Vagina (tissue), 2 donors: Measurements from ENCODE around the gene SCMH1. TPM values are rescaled to one million over a fixed set of nuclear protein-coding genes. Genes with fewer than 3 reads are reported as not detected.
"Not testable (repeated sequence)": the region's sequence is repeated elsewhere in the genome, so short reads cannot be mapped to it uniquely, and the experiment has no call there.

Experiments used
- DNase-seq, 2 donors: peaks; one replicate each; pipeline ENCODE4 v3.0.0-alpha.2; 2017; ENCODE audit errors: extremely low spot score in 2 of 2
- H3K27ac ChIP-seq: fragments of 200-600 bp; sonication (generic); one replicate; pipeline ENCODE4 v1.5.1; 2019
- H3K27me3 ChIP-seq: fragments of 200-600 bp; sonication (generic); one replicate; pipeline ENCODE4 v1.5.1; 2019
- H3K36me3 ChIP-seq, 2 donors: fragments of 200-600 bp; sonication (generic); one replicate each; pipeline ENCODE4 v1.5.1; 2017 to 2019
- H3K4me1 ChIP-seq: fragments of 200-600 bp; sonication (generic); one replicate; pipeline ENCODE4 v1.5.1; 2019
- H3K4me3 ChIP-seq, 2 donors: fragments of 200-600 bp; sonication (generic); 1 replicate in 1 of 2; 2 replicates in 1 of 2; pipeline ENCODE4 v1.5.1; 2016 to 2019
- H3K9me3 ChIP-seq: fragments of 200-600 bp; sonication (generic); one replicate; pipeline ENCODE4 v1.5.1; 2019
- CTCF ChIP-seq, 3 experiments: fragments of 450-650 bp in 2 of 3; fragments of 200-600 bp in 1 of 3; sonication (generic) in 1 of 3; IDR thresholded peaks; one replicate each; pipeline ENCODE4 v1.5.1; 2017 to 2019; ENCODE audit warnings: antibody characterized with exemption in 3 of 3, mild to moderate bottlenecking in 2 of 3, moderate library complexity in 2 of 3
- POLR2A ChIP-seq, 2 donors: fragments of 450-650 bp; IDR thresholded peaks; one replicate each; pipeline ENCODE4 v1.6.1; 2017; ENCODE audit warnings: antibody characterized with exemption in 2 of 2, mild to moderate bottlenecking in 2 of 2, moderate library complexity in 2 of 2
- POLR2AphosphoS5 ChIP-seq, 2 donors: sonication (generic); formaldehyde crosslinking; IDR thresholded peaks; one replicate each; pipeline ENCODE4 v1.9.0; 2017; ENCODE audit warnings: antibody characterized with exemption in 2 of 2, mild to moderate bottlenecking in 2 of 2, low read depth in 1 of 2; ENCODE audit not compliant: insufficient read depth in 1 of 2
- intact Hi-C: fragments of 100-400 bp; cut with DNase I; formaldehyde crosslinking; loops from one replicate; pipeline ENCODE4 v1.15.1; 2023
- total RNA-seq: library from RNA; depleted of rRNA; stranded (reverse); fragments of >200 nt; gene quantifications from one replicate; pipeline ENCODE4 v1.2.3, GENCODE V29; 2016

Gene SCMH1
- total RNA-seq, 1 donor from 2014 or later, result 35.1 TPM

DNA sequence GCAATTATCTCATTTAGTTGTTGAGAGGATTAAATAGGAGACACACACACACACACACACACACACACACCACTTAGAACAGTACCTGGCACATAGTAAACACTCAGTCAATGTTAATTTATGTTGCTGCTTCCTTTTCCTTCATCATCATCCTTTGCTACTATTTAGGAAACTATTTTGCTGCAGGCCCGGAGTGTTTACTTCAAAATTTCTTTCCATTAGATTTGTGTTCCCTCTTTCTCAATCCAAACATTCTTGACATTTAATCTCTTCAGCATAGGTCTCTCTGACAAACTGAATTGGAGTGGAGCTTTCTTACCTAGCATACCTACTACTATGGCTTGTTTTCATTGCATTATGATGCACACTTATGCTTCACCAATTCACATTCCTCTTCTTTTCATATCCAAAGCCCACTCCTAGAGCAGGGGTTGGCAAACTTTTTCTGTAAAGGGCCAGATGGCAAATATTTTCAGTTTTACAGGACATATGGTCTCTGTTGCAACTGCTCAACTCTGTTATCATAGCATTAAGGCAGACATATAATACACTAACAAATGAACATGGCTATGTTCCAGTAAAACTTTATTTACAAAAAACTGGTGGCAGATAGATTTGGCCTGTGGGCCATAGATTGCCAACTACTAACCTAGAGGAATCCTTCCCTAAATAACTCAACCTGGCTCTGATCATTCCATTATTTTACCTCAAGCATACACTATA is 49.5 kb downstream of the SCMH1 start:
- H3K36me3 ChIP-seq, result no peaks in the 10 kb centered on the region
- intact Hi-C loops, result no loop called here

GRCh38 chr1:41184446-41184845 is 57.7 kb downstream of the SCMH1 start:
- Histone ChIP-seq H3K9me3 (no peaks in the 10 kb centered on the region), H3K36me3 (no peaks in the 10 kb centered on the region), H3K4me3 (no peak overlapping the region), H3K27ac (no peak overlapping the region), H3K4me1 (no peaks in the 10 kb centered on the region), H3K27me3 (no peaks in the 10 kb centered on the region)
- intact Hi-C loops, result no loop called here
- no peak for DNase-seq
- TF ChIP-seq POLR2AphosphoS5 (IDR thresholded peaks at IDR 0.05; ENCODE audit: insufficient read depth in 1 of 2, low read depth in 1 of 2) (no peak), POLR2A (IDR thresholded peaks at IDR 0.05) (no peak), CTCF (IDR thresholded peaks at IDR 0.05) (no peak)

More for the DNA sequence above, 49.5 kb downstream of the SCMH1 start:
- H3K27ac ChIP-seq, result no peak overlapping the region
- DNase-seq, result no peak
- H3K9me3 ChIP-seq, result no peaks in the 10 kb centered on the region
- peaks cover 6% of the 10 kb centered on the region for H3K4me1 ChIP-seq
- no peaks in the 10 kb centered on the region for H3K27me3 ChIP-seq
- H3K4me3 ChIP-seq, result no peak overlapping the region
- TF ChIP-seq POLR2AphosphoS5 (IDR thresholded peaks at IDR 0.05; ENCODE audit: insufficient read depth in 1 of 2, low read depth in 1 of 2) (no peak), CTCF (IDR thresholded peaks at IDR 0.05) (no peak), POLR2A (IDR thresholded peaks at IDR 0.05) (no peak)

- intact Hi-C loops, H3K4me1 ChIP-seq: not testable (repeated sequence)
Measured at GRCh38 chr1:41178230-41178629, 63.9 kb downstream of the SCMH1 start.

GRCh38 chr1:41175546-41175945 is 66.6 kb downstream of the SCMH1 start:
- peaks cover 8% of the 10 kb centered on the region for H3K9me3 ChIP-seq
- no peak overlapping the region for H3K4me3 ChIP-seq
- DNase-seq, result no peak
- no peak for TF ChIP-seq POLR2A (IDR thresholded peaks at IDR 0.05)
- no peak for TF ChIP-seq POLR2AphosphoS5 (IDR thresholded peaks at IDR 0.05; ENCODE audit: insufficient read depth in 1 of 2, low read depth in 1 of 2)
- no peak for TF ChIP-seq CTCF (IDR thresholded peaks at IDR 0.05)
- no peaks in the 10 kb centered on the region for H3K4me1 ChIP-seq
- no peaks in the 10 kb centered on the region for H3K27me3 ChIP-seq
- intact Hi-C loops, result no loop called here
- peaks cover 0 to 5% of the 10 kb centered on the region in 2 donors for H3K36me3 ChIP-seq
- no peak overlapping the region for H3K27ac ChIP-seq

More at GRCh38 chr1:41178230-41178629, 63.9 kb downstream of the SCMH1 start:
- H3K9me3 ChIP-seq, H3K36me3 ChIP-seq, H3K27me3 ChIP-seq, DNase-seq, H3K27ac ChIP-seq, H3K4me3 ChIP-seq: not testable (repeated sequence)

- H3K27ac ChIP-seq, result no peak overlapping the region
- no peak for DNase-seq
- no peaks in the 10 kb centered on the region for H3K27me3 ChIP-seq
- TF ChIP-seq POLR2A (IDR thresholded peaks at IDR 0.05), result no peak
- no peak for TF ChIP-seq CTCF (IDR thresholded peaks at IDR 0.05)
- no peak for TF ChIP-seq POLR2AphosphoS5 (IDR thresholded peaks at IDR 0.05; ENCODE audit: insufficient read depth in 1 of 2, low read depth in 1 of 2)
- intact Hi-C loops, result no loop called here
- H3K4me3 ChIP-seq, result no peak overlapping the region
- H3K36me3 ChIP-seq, result peaks cover 0 to 5% of the 10 kb centered on the region in 2 donors
- H3K9me3 ChIP-seq, result peaks cover 8% of the 10 kb centered on the region
- no peaks in the 10 kb centered on the region for H3K4me1 ChIP-seq
Measured at GRCh38 chr1:41174170-41174569, 67.9 kb downstream of the SCMH1 start.
